Gastrocnemius medialis (tissue), 4 donors: ENCODE results near the gene ADAMTS15. TPM values are rescaled to one million over a fixed set of nuclear protein-coding genes. Genes with fewer than 3 reads are reported as not detected.

Experiments used
- ATAC-seq, 2 donors: fragments of 150-250 bp; one replicate each; pipeline ENCODE4 v1.9.1; 2016
- DNase-seq, 2 donors: peaks; one replicate each; pipeline ENCODE4 v3.0.0-alpha.2; 2019
- H3K27ac ChIP-seq, 4 donors: fragments of 200-600 bp; sonication (generic); 1 replicate in 1 of 4; 2 replicates in 3 of 4; pipeline ENCODE4 v1.5.1; 2016 to 2018; ENCODE audit warnings: mild to moderate bottlenecking in 2 of 4, moderate library complexity in 1 of 4
- H3K27me3 ChIP-seq, 3 donors: fragments of 200-600 bp; sonication (generic) in 2 of 3; 1 replicate in 1 of 3; 2 replicates in 2 of 3; pipeline versions ENCODE4 v1.5.1 to v1.6.0; 2016 to 2019; ENCODE audit warnings: mild to moderate bottlenecking in 1 of 3, moderate library complexity in 1 of 3
- H3K36me3 ChIP-seq, 2 donors: fragments of 200-600 bp; sonication (generic) in 1 of 2; one replicate each; pipeline ENCODE4 v1.5.1; 2017 to 2018
- H3K4me1 ChIP-seq, 2 donors: fragments of 200-600 bp; sonication (generic) in 1 of 2; one replicate each; pipeline ENCODE4 v1.5.1; 2016 to 2017; ENCODE audit warnings: mild to moderate bottlenecking in 2 of 2
- H3K4me3 ChIP-seq, 4 donors: fragments of 200-600 bp; sonication (generic) in 3 of 4; 1 replicate in 1 of 4; 2 replicates in 3 of 4; pipeline ENCODE4 v1.5.1; 2016 to 2019; ENCODE audit warnings: mild to moderate bottlenecking in 2 of 4
- H3K9me3 ChIP-seq, 3 donors: fragments of 200-600 bp; sonication (generic) in 2 of 3; 1 replicate in 1 of 3; 2 replicates in 2 of 3; pipeline ENCODE4 v1.5.1; 2016 to 2019
- POLR2A ChIP-seq, 2 donors: fragments of 450-650 bp; IDR thresholded peaks; one replicate each; pipeline ENCODE4 v1.6.1; 2017; ENCODE audit warnings: antibody characterized with exemption in 2 of 2, mild to moderate bottlenecking in 2 of 2, moderate library complexity in 2 of 2
- in situ Hi-C, 4 donors: fragments of 200-750 bp; cut with MboI; loops; one replicate each; pipeline versions ENCODE4 v1.15.0 to v1.8.0; 2017; ENCODE audit warnings: low sequenced_read_pairs in 4 of 4
- intact Hi-C: fragments of 100-400 bp; cut with DNase I; formaldehyde crosslinking; loops from one replicate; pipeline ENCODE4 v1.15.1; 2023; ENCODE audit warnings: low total_unique reads
- total RNA-seq, 4 donors: library from RNA; depleted of rRNA; stranded (reverse); fragments of >200 nt; gene quantifications; one replicate each; pipeline versions ENCODE4 v1.1.0 to v1.2.3, GENCODE V29; 2016
- TF ChIP-seq, protein P1 (sequence below), 5 experiments: fragments of 450-650 bp in 3 of 5; fragments of 200-600 bp in 2 of 5; sonication (generic) in 2 of 5; IDR thresholded peaks in 4 of 5; conservative IDR thresholded peaks in 1 of 5; 1 replicate in 4 of 5; 2 replicates in 1 of 5; pipeline ENCODE4 v1.5.1; 2016 to 2019; ENCODE audit warnings: antibody characterized with exemption in 5 of 5, mild to moderate bottlenecking in 3 of 5, moderate library complexity in 3 of 5

Gene ADAMTS15
- total RNA-seq, 4 donors from 2014 or later, result 1.2 to 3.4 (median 1.9) TPM

- no peak for DNase-seq
These were observed 31.9 kb upstream of the ADAMTS15 start for GRCh38 chr11:130416530-130416882.

GRCh38 chr11:130416906-130417305 lies 31.5 kb upstream of the ADAMTS15 start:
- ATAC-seq, result no peak
- Histone ChIP-seq H3K4me1 (peaks cover 0 to 8% of the 10 kb centered on the region in 2 donors), H3K36me3 (no peaks in the 10 kb centered on the region), H3K4me3 (no peak overlapping the region), H3K27me3 (peaks cover 0 to 16% (median 0%) of the 10 kb centered on the region in 3 donors), H3K9me3 (no peaks in the 10 kb centered on the region), H3K27ac (no peak overlapping the region)
- intact Hi-C loops (no loop called here), in situ Hi-C loops (loop anchor here in 1 of 4 donors (10.0 kb wide), 1 partner anchor 202 kb away; no protein-coding TSS in a partner anchor)
- DNase-seq, result no peak
- no peak for TF ChIP-seq POLR2A (IDR thresholded peaks at IDR 0.05)
- TF ChIP-seq, protein P1, sequence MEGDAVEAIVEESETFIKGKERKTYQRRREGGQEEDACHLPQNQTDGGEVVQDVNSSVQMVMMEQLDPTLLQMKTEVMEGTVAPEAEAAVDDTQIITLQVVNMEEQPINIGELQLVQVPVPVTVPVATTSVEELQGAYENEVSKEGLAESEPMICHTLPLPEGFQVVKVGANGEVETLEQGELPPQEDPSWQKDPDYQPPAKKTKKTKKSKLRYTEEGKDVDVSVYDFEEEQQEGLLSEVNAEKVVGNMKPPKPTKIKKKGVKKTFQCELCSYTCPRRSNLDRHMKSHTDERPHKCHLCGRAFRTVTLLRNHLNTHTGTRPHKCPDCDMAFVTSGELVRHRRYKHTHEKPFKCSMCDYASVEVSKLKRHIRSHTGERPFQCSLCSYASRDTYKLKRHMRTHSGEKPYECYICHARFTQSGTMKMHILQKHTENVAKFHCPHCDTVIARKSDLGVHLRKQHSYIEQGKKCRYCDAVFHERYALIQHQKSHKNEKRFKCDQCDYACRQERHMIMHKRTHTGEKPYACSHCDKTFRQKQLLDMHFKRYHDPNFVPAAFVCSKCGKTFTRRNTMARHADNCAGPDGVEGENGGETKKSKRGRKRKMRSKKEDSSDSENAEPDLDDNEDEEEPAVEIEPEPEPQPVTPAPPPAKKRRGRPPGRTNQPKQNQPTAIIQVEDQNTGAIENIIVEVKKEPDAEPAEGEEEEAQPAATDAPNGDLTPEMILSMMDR (IDR thresholded peaks at IDR 0.05 in 4 of 5, conservative IDR thresholded peaks at IDR 0.05 in 1 of 5), result no peak

More at GRCh38 chr11:130416530-130416882, 31.9 kb upstream of the ADAMTS15 start:
- Histone ChIP-seq H3K27me3 (peaks cover 0 to 16% (median 0%) of the 10 kb centered on the region in 3 donors), H3K9me3 (no peaks in the 10 kb centered on the region), H3K4me3 (no peak overlapping the region), H3K27ac (no peak overlapping the region), H3K4me1 (peaks cover 0 to 8% of the 10 kb centered on the region in 2 donors), H3K36me3 (no peaks in the 10 kb centered on the region)
- in situ Hi-C loops, result loop anchor here in 1 of 4 donors (10.0 kb wide), 1 partner anchor 202 kb away; no protein-coding TSS in a partner anchor
- ATAC-seq, result no peak
- TF ChIP-seq, protein P1 (IDR thresholded peaks at IDR 0.05 in 4 of 5, conservative IDR thresholded peaks at IDR 0.05 in 1 of 5), result no peak
- no peak for TF ChIP-seq POLR2A (IDR thresholded peaks at IDR 0.05)
- intact Hi-C loops, result no loop called here

DNA sequence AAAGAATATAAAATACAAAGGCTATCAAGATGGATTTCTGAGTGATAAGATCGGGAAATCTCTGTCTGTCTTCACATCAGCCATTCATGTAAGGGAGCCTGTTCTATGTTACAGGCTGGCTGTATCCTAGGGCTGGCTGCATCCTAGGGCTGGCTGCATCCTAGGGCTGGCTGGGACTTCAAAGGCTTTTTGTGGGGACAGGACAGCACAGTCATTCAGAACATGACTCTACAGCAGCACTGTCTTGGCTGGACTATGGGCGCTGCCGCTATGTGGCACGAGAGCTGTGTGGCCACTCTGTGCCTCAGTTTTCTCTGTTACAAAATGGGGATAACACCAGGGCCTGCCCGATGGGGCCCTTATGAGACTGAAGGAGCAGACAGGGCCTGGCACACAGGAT lies 30.2 kb upstream of the ADAMTS15 start:
- intact Hi-C loops (no loop called here), in situ Hi-C loops (loop anchor here in 1 of 4 donors (10.0 kb wide), 1 partner anchor 203 kb away; no protein-coding TSS in a partner anchor)
- Histone ChIP-seq H3K4me3 (no peak overlapping the region), H3K4me1 (peaks cover 0 to 8% of the 10 kb centered on the region in 2 donors), H3K9me3 (no peaks in the 10 kb centered on the region), H3K27ac (no peak overlapping the region), H3K27me3 (peaks cover 0 to 16% (median 0%) of the 10 kb centered on the region in 3 donors), H3K36me3 (no peaks in the 10 kb centered on the region)
- TF ChIP-seq, protein P1 (IDR thresholded peaks at IDR 0.05 in 4 of 5, conservative IDR thresholded peaks at IDR 0.05 in 1 of 5), result no peak
- TF ChIP-seq POLR2A (IDR thresholded peaks at IDR 0.05), result no peak
- ATAC-seq, result peak; percentile 61 to 63
- DNase-seq, result peak in 1 of 2 donors; percentile 19

GRCh38 chr11:130418756-130419155 lies 29.7 kb upstream of the ADAMTS15 start:
- intact Hi-C loops (no loop called here), in situ Hi-C loops (loop anchor here in 1 of 4 donors (10.0 kb wide), 1 partner anchor 204 kb away; no protein-coding TSS in a partner anchor)
- H3K9me3 ChIP-seq, result no peaks in the 10 kb centered on the region
- DNase-seq (no peak), ATAC-seq (peak; percentile 20 to 61)
- no peak overlapping the region for H3K27ac ChIP-seq
- no peak overlapping the region for H3K4me3 ChIP-seq
- H3K4me1 ChIP-seq, result peaks cover 0 to 8% of the 10 kb centered on the region in 2 donors
- TF ChIP-seq POLR2A (IDR thresholded peaks at IDR 0.05), result no peak
- TF ChIP-seq, protein P1 (IDR thresholded peaks at IDR 0.05 in 4 of 5, conservative IDR thresholded peaks at IDR 0.05 in 1 of 5), result no peak
- H3K27me3 ChIP-seq, result peaks cover 0 to 12% (median 0%) of the 10 kb centered on the region in 3 donors
- H3K36me3 ChIP-seq, result no peaks in the 10 kb centered on the region
